Breast epithelium (tissue), 3 donors: ENCODE measurements around the gene HHIPL2.

Experiments
- POLR2A ChIP-seq: fragments of 450-650 bp; IDR thresholded peaks from one replicate; pipeline ENCODE4 v1.6.1; 2016; ENCODE audit warnings: antibody characterized with exemption, mild to moderate bottlenecking, moderate library complexity
- POLR2AphosphoS5 ChIP-seq, 3 donors: sonication (generic); formaldehyde crosslinking; IDR thresholded peaks; one replicate each; pipeline ENCODE4 v1.6.1; 2017; ENCODE audit warnings: antibody characterized with exemption in 3 of 3
- TF ChIP-seq, protein P1 (sequence below), 3 donors: fragments of 450-650 bp; IDR thresholded peaks; one replicate each; pipeline ENCODE4 v1.5.1; 2016 to 2017; ENCODE audit warnings: antibody characterized with exemption in 3 of 3, mild to moderate bottlenecking in 3 of 3, moderate library complexity in 3 of 3

DNA sequence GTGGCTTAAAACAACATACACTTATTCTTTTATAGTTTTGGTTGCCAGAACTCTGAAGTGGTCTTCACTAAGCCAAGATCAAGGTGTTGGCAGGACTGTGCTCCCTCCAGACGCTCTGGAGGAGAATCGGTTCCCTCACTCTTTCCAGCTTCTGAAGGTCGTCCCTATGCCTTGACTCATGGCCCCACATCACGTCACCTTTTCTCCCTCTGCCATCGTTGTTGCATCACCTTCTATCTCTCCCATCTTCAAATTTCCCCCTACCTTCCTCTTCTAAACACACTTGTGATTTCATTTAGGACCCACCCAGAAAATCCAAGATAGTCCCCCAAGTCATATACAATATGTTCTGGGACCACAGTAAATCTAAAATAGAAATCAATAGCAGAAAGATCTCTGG, 12.4 kb downstream of the HHIPL2 start:
- TF ChIP-seq POLR2A, result no peak
- TF ChIP-seq, protein P1, sequence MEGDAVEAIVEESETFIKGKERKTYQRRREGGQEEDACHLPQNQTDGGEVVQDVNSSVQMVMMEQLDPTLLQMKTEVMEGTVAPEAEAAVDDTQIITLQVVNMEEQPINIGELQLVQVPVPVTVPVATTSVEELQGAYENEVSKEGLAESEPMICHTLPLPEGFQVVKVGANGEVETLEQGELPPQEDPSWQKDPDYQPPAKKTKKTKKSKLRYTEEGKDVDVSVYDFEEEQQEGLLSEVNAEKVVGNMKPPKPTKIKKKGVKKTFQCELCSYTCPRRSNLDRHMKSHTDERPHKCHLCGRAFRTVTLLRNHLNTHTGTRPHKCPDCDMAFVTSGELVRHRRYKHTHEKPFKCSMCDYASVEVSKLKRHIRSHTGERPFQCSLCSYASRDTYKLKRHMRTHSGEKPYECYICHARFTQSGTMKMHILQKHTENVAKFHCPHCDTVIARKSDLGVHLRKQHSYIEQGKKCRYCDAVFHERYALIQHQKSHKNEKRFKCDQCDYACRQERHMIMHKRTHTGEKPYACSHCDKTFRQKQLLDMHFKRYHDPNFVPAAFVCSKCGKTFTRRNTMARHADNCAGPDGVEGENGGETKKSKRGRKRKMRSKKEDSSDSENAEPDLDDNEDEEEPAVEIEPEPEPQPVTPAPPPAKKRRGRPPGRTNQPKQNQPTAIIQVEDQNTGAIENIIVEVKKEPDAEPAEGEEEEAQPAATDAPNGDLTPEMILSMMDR (IDR thresholded peaks at IDR 0.05), result no peak
- TF ChIP-seq POLR2AphosphoS5 (IDR thresholded peaks at IDR 0.05), result no peak
